Heart left ventricle (tissue), 16 donors: ENCODE measurements around the gene PPRC1. TPM values are rescaled to one million over a fixed set of nuclear protein-coding genes. Genes with fewer than 3 reads are reported as not detected.

Source experiments
- ATAC-seq, 4 donors: fragments of 200-7000 bp; cut with Tn5 transposase; one replicate each; pipeline ENCODE4 v1.9.1; 2020 to 2022; ENCODE audit warnings: moderate library complexity in 4 of 4, mild to moderate bottlenecking in 3 of 4, moderate number of reproducible peaks in 1 of 4
- DNase-seq, 5 donors: peaks; one replicate each; pipeline ENCODE4 v3.0.0-alpha.2; 2020
- H3K27ac ChIP-seq, 12 donors: fragments of 200-600 bp; sonication (generic) in 4 of 12; one replicate each; pipeline versions ENCODE4 v1.5.0 to v1.8.0; 2016 to 2022; ENCODE audit warnings: mild to moderate bottlenecking in 2 of 12
- H3K27me3 ChIP-seq, 9 donors: fragments of 200-600 bp; sonication (generic) in 2 of 9; one replicate each; pipeline versions ENCODE4 v1.5.1 to v1.8.0; 2016 to 2022; ENCODE audit warnings: mild to moderate bottlenecking in 3 of 9
- H3K36me3 ChIP-seq, 9 donors: fragments of 200-600 bp; sonication (generic) in 2 of 9; one replicate each; pipeline versions ENCODE4 v1.5.0 to v1.8.0; 2018 to 2022; ENCODE audit warnings: mild to moderate bottlenecking in 2 of 9
- H3K4me1 ChIP-seq, 12 donors: fragments of 200-600 bp; sonication (generic) in 4 of 12; one replicate each; pipeline versions ENCODE4 v1.5.0 to v1.8.0; 2016 to 2022; ENCODE audit warnings: mild to moderate bottlenecking in 3 of 12
- H3K4me3 ChIP-seq, 12 donors: fragments of 200-600 bp; sonication (generic) in 4 of 12; one replicate each; pipeline versions ENCODE4 v1.5.0 to v1.8.0; 2017 to 2022; ENCODE audit warnings: mild to moderate bottlenecking in 9 of 12, moderate library complexity in 4 of 12
- H3K9me3 ChIP-seq, 12 donors: fragments of 200-600 bp; sonication (generic) in 4 of 12; one replicate each; pipeline versions ENCODE4 v1.5.0 to v1.8.0; 2016 to 2022; ENCODE audit warnings: mild to moderate bottlenecking in 1 of 12
- POLR2A ChIP-seq, 2 donors: fragments of 450-650 bp; IDR thresholded peaks; one replicate each; pipeline ENCODE4 v1.6.1; 2017; ENCODE audit warnings: antibody characterized with exemption in 2 of 2, mild to moderate bottlenecking in 2 of 2, moderate library complexity in 2 of 2
- WGBS, 4 donors: extraction: QIAGEN DNeasy Blood & Tissue Kit in 2 of 4; methylation state at CpG; one replicate each; pipeline versions ENCODE4 v1.1.5 to v1.1.7; 2013 to 2018; 5-methylcytosine and 5-hydroxymethylcytosine counted together
- intact Hi-C, 10 donors: fragments of 100-400 bp; cut with DNase I; formaldehyde crosslinking; loops; one replicate each; pipeline versions ENCODE4 v1.11.1 to v1.14.2; 2022
- polyA plus RNA-seq, 2 donors: library from polyadenylated mRNA; stranded (reverse); fragments of 200-250 nt; gene quantifications; one replicate each; pipeline ENCODE4 v1.2.3, GENCODE V29; 2013
- total RNA-seq, 9 donors: library from RNA; depleted of rRNA in 2 of 9; stranded (reverse); fragments of >200 nt in 2 of 9; fragmentation: NEBNext Ultra II Directional in 3 of 9; extraction: Animal tissue kit (Norgen Biotek cat#: 25700) in 3 of 9; gene quantifications; one replicate each; pipeline versions ENCODE4 v1.1.0 to v1.2.4, GENCODE V29; 2016 to 2023
- TF ChIP-seq, protein P1 (sequence below), 12 donors: fragments of 200-600 bp; sonication (generic) in 4 of 12; IDR thresholded peaks; one replicate each; pipeline versions ENCODE4 v1.5.0 to v1.8.0; 2018 to 2022; ENCODE audit warnings: antibody characterized with exemption in 12 of 12, mild to moderate bottlenecking in 5 of 12
- donor health status: ischemic (EF 13 %, LVEDD 7.1; RV severe dilation, severe dysfunction).
- donor health status: healthy with polysubstance abuse.
- donor health status: DM: no; HTN: yes; CAD: no.
- donor health status: DM: no; HTN: no; CAD: no.
- donor health status: ischemic (EF 25% LVEDD 6.9; RV normal size, moderate dysfunction).
- donor health status: ischemic (EF 25% LVEDD 5.7; RV mildly dilated, moderate dysfunction).
- donor health status: healthy.
- donor health status: DM: yes; HTN: yes; CAD: no.
- donor health status: ischemic (EF 35%, LVEDD 5.7; RV mildly dilated, moderate dysfunction).
- donor health status: nonischemic (EF 11% LVEDD 7.7; RV severe dilation, severe dysfunction).
- donor health status: DM: yes; HTN: yes; CAD: no.
- donor health status: PGD.
- donor health status: ischemic (EF 29% LVEDD 5.4; RV normal size, mild dysfunction).
- donor health status: nonischemic (EF 23%, LVEDD 6.1; RV moderate dilation, normal function).

Gene PPRC1
- total and polyA plus RNA-seq, 11 donors: 10.0 to 21.5 (median 14.9) TPM

DNA sequence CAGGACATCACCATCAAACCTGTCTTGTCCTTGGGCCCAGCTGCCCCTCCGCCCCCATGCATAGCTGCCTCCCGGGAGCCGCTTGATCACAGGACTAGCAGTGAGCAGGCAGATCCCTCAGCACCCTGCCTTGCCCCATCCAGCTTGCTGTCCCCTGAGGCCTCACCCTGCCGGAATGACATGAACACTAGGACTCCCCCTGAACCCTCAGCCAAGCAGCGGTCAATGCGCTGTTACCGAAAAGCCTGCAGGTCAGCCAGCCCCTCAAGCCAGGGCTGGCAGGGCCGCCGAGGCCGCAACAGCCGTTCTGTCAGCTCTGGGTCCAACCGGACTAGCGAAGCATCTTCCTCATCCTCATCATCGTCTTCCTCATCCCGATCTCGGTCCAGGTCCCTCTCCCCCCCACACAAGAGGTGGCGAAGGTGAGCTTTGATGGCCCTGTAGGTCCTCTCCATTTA is 14.2 kb downstream of the PPRC1 start:
- intact Hi-C loops: no loop called here
- Histone ChIP-seq H3K4me1 (peaks cover 0 to 19% (median 2%) of the 10 kb centered on the region in 12 donors), H3K27me3 (no peaks in the 10 kb centered on the region), H3K27ac (no peak overlapping the region), H3K4me3 (no peak overlapping the region), H3K36me3 (peaks cover 3 to 83% (median 76%) of the 10 kb centered on the region in 9 donors), H3K9me3 (no peaks in the 10 kb centered on the region)
- ATAC-seq: no peak
- WGBS, 4 donors: 92 to 95% (median 94%) methylated on average over 17 of the region's 17 CpGs
- DNase-seq: no peak
- TF ChIP-seq, protein P1, sequence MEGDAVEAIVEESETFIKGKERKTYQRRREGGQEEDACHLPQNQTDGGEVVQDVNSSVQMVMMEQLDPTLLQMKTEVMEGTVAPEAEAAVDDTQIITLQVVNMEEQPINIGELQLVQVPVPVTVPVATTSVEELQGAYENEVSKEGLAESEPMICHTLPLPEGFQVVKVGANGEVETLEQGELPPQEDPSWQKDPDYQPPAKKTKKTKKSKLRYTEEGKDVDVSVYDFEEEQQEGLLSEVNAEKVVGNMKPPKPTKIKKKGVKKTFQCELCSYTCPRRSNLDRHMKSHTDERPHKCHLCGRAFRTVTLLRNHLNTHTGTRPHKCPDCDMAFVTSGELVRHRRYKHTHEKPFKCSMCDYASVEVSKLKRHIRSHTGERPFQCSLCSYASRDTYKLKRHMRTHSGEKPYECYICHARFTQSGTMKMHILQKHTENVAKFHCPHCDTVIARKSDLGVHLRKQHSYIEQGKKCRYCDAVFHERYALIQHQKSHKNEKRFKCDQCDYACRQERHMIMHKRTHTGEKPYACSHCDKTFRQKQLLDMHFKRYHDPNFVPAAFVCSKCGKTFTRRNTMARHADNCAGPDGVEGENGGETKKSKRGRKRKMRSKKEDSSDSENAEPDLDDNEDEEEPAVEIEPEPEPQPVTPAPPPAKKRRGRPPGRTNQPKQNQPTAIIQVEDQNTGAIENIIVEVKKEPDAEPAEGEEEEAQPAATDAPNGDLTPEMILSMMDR (IDR thresholded peaks at IDR 0.05): no peak
- TF ChIP-seq POLR2A (IDR thresholded peaks at IDR 0.05): no peak

DNA sequence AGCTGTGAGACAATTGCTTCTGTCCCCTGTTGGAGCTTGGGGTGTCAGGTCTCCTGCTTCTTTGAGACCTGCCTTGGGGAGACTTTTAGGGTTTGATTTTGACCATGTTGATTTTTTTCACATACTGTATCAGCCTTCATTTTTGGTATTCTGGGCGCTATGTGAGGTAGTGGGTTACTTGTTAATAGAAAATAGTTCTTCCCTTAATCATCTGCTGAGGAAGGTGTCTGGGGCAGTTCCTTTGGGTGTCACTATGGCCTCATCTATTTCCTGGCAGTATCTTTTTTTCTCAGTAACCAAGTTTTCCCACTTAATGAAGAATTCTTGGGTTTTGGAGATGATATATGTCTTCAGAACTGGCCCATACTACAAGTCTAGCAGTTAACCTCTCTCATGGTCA is 14.7 kb downstream of the PPRC1 start:
- intact Hi-C loops: no loop called here
- Histone ChIP-seq H3K4me1 (peaks cover 0 to 20% (median 2%) of the 10 kb centered on the region in 12 donors), H3K27me3 (no peaks in the 10 kb centered on the region), H3K9me3 (no peaks in the 10 kb centered on the region), H3K36me3 (peaks cover 3 to 81% (median 72%) of the 10 kb centered on the region in 9 donors), H3K27ac (no peak overlapping the region), H3K4me3 (no peak overlapping the region)
- ATAC-seq (no peak), DNase-seq (no peak)
- WGBS, 4 donors: 96 to 100% (median 98%) methylated on average over 1 of the region's 1 CpG
- TF ChIP-seq POLR2A (IDR thresholded peaks at IDR 0.05): no peak

DNA sequence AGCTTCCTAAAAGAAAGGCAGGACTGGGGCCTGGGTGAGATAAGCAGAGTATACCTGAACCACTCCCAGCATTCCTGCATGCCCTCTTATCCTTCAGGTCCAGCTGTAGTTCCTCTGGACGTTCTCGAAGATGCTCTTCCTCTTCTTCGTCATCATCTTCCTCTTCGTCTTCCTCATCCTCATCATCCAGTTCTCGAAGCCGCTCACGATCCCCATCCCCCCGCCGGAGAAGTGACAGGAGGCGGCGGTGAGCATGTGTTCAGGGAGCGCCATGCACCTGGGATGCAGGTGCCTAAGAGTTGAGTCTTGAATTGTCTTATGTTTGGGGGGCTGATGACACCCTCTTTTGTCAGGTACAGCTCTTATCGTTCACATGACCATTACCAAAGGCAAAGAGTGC is 15.4 kb downstream of the PPRC1 start:
- no peak for TF ChIP-seq POLR2A (IDR thresholded peaks at IDR 0.05)
- TF ChIP-seq, protein P1 (IDR thresholded peaks at IDR 0.05): no peak
- Histone ChIP-seq H3K4me1 (peaks cover 3 to 27% (median 8%) of the 10 kb centered on the region in 12 donors), H3K36me3 (peaks cover 3 to 74% (median 66%) of the 10 kb centered on the region in 9 donors), H3K4me3 (no peak overlapping the region), H3K9me3 (no peaks in the 10 kb centered on the region), H3K27ac (no peak overlapping the region), H3K27me3 (no peaks in the 10 kb centered on the region)
- ATAC-seq (no peak), DNase-seq (no peak)
- intact Hi-C loops: no loop called here
- WGBS, 4 donors: 93 to 95% (median 94%) methylated on average over 13 of the region's 13 CpGs

DNA sequence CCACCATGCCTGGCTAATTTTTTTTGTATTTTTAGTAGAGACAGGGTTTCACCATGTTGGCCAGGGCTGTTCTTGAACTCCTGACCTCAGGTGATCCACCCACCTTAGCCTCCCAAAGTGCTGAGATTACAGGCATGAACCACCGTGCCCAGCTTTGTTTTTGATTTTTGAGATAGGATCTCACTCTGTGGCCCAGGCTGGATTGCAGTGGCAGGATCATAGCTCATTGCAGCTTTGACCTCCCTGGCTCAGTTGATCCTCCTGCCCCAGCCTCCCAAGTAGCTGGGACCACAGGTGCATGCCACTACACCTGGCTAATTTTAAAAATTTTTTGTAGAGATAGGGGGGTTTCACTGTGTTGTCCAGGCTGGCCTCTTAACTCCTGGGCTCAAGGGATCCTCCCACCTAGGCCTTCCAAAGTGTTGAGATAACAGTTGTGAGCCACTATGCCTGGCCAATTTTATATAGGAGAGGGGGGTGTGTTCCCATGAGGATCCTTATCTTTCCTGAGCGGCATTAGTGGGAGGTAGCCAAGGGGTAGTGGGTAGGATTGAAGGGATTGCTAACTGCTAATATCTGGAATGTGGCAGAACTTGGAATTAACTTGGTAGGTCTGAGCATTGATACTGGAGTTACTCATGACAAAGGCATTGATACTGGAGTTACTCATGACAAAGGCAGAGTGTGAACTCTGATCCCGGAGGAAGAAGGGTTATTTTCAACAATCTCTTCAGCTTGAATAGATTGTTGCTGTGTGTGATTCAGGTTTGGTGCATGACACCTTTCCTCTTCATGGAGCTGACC is 18.3 kb downstream of the PPRC1 start:
- H3K27ac ChIP-seq: peak overlapping the region; percentile 41 to 92 (median 86)
- H3K4me3 ChIP-seq: peak overlapping the region in 11 of 12 donors; percentile 55 to 91 (median 82)
- H3K9me3 ChIP-seq: no peaks in the 10 kb centered on the region
- H3K36me3 ChIP-seq: peaks cover 3 to 61% (median 53%) of the 10 kb centered on the region in 9 donors
- WGBS, 4 donors: 60 to 71% (median 63%) methylated on average over 3 of the region's 3 CpGs
- TF ChIP-seq, protein P1 (IDR thresholded peaks at IDR 0.05): no peak
- TF ChIP-seq POLR2A (IDR thresholded peaks at IDR 0.05): no peak
- intact Hi-C loops: loop anchor here in 1 of 10 donors (2.0 kb wide), 1 partner anchor 18 kb away; the partner anchor contains the start of gene PPRC1
- H3K27me3 ChIP-seq: no peaks in the 10 kb centered on the region
- peaks cover 4 to 42% (median 15%) of the 10 kb centered on the region in 12 donors for H3K4me1 ChIP-seq
- DNase-seq (no peak), ATAC-seq (no peak)
